GM21786 (cell line): ENCODE results near the gene SGTB.
"Not testable (repeated sequence)": the region's sequence is repeated elsewhere in the genome, so short reads cannot be mapped to it uniquely, and the experiment has no call there.

Experiments used
- ATAC-seq: cut with Tn5 transposase; IDR thresholded peaks from one replicate; pipeline ENCODE4 v1.9.1; 2021; ENCODE audit not compliant: unreplicated experiment

Gene SGTB

DNA sequence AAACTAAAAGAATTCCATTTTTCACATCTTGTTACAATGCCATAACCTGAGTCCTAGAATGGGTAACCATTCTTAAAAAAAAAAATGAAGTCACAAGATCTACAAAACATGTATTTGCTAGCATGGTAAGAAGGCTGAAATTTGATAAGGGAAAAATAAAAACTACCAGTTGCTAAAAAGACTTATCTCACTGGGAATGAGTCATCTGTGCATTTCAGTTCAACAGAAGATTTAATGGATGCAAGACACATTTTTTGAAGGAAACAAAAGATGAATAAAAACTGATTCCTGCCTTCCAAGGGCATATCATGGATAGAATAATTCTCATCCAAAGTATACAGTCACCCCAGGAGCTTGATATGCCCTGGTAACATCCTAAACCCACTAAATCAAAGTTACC lies 47.2 kb downstream of the SGTB start:
- ATAC-seq, result no peak

- no peak for ATAC-seq
Observed at GRCh38 chr5:65672796-65673195, 49.1 kb downstream of the SGTB start.

GRCh38 chr5:65668696-65669095 lies 53.2 kb downstream of the SGTB start:
- ATAC-seq, result no peak

- ATAC-seq, result no peak
Observed at GRCh38 chr5:65663804-65664521, 57.9 kb downstream of the SGTB start.

DNA sequence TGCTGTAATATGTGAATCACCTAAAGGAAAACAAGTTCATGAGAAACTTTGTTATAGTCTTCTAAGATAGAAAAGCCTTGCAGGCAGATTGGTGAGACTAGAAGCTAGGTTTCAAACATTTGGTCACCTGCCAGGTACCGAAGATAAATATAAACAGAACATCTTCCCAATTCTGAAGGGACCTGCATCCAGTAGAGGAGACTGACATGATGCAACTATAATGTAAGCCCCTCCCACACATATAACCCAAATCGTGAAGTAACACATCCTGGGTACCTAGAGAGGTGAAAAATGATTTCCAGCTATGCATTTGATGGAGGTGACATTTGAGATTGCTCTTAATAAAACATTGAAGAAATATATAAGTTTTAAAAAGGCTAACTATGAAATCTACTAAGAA lies 67.2 kb downstream of the SGTB start:
- ATAC-seq, result no peak

DNA sequence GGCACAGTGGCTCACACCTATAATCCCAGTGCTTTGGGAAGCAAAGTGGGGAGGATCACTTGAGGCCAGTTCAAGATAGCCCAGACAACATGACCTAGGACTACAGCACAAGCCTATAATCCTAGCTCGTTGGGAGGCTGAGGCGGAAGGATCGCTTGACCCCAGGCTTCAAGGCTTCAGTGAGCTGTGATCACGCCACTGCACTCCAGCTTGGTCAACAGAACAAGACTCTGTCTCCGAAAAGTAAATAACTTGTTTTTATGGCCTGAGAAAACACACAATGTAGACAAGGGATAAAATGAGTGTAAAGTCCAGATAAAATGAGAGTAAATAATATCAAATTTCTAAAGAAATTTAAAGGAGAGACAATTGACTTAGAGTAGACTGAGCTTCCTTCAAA lies 70.8 kb downstream of the SGTB start:
- ATAC-seq, result no peak

GRCh38 chr5:65647941-65648340 lies 74.0 kb downstream of the SGTB start:
- ATAC-seq, result no peak

- no peak for ATAC-seq
Observed at GRCh38 chr5:65646938-65647337, 75.0 kb downstream of the SGTB start.

GRCh38 chr5:65640240-65640639 lies 81.7 kb downstream of the SGTB start:
- ATAC-seq, result no peak

- no peak for ATAC-seq
Observed at GRCh38 chr5:65630981-65631380, 90.9 kb downstream of the SGTB start.

- no peak for ATAC-seq
Observed at GRCh38 chr5:65625743-65626142, 96.2 kb downstream of the SGTB start.

DNA sequence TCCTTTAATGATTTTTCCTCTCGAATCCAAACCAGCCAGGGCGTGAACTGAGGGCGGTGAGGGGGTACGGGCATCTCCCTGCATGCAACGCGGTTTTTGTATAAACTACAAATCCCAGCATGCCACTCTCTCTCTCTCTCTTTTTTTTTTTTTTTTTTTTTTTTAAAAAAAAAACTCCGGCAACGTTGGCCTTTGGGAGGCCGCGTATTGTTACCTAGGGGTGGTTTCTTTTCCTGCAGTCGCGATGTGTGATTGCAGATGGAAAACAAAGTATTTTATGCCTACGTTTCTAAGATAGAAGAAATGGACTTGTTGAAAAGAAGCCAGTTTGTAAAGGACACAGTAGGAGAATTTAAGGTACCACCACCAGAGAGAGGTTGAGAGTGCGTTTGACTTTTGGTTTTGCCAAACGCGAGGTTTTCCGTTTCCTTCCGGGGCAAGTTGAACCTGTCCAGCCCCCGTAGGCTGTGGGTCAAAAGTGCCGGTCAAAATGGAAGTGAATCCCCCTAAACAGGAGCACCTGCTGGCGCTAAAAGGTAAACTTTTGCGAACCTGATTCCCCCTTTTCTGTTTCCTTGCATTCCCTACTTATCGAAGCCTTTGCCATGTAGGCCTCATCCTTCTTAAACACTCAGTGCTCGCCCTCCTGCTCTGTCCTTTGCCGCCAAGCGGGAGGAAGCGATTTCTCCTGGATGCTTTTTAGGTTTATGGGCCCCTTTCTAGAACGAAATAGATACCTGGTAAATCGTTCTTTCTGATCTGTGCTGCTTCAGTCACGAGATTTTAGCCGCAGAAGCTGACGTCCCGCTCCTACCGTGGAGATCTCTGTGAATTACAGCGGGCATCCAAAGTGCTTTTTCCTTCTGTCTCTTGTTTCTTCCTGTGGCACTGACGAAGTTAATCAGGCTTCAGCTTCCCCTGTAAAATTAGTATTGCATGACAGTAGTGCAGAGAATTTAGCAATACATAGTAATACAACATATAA lies 97.0 kb downstream of the SGTB start, which contains the start of the genes SHLD3 and TRAPPC13:
SHLD3 (plus strand) TSS at position 457 of the 985 bp plus-strand sequence. CDS start 4,561 bp downstream, outside the sequence.
TRAPPC13 (plus strand) TSS at position 457 of the 985 bp plus-strand sequence; CDS start at position 491, 34 bp downstream.
- ATAC-seq, result peak; percentile 70

DNA sequence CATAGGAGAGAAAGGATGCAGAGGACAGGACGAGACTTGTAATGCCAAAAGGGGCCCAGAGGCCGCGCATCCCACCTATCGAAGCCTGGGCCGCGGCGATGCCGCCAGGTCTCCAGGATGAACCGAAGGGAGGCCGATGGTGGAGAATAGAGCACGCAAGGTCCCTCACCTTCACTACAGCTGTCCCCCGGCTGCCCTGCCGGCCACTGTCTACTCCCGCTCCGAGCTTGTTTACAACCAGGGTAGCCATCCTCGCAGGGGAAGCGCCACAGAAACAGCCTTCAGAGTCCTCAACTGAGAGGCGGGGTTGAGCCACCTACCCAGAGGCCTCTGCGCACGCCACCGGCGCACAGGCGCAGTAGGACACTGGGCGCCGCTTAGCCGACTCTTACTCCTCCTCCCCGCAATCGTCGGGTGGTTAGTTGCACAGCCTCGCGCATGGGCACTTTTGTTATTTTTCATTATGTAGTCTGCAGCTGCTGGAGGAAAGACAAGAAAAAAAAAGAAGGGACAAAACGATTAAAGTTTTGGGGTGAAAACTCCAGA lies 97.8 kb downstream of the SGTB start, which contains the start of gene TRIM23:
TRIM23 (minus strand) TSS at position 309 of the 546 bp plus-strand sequence; CDS start at position 250, 59 bp downstream.
- ATAC-seq, result peak; percentile 92

DNA sequence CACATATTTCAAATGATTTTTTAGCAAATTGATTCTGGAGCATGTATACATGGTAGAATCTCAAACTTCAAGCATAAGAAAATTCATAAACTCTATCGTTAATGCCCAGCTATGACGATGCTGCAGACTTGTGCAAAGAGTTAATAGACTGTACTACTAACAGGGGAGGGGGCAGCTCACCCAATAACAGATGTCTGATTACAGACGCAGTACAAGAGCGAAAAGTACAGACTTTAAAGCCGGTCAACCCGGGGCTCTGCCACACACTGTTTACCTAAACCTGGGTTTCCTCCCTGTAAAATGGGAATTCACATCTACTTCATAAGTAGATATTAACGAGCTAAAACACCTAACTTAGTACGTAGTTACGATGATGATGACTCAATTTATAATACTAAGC lies 98.4 kb downstream of the SGTB start:
- no peak for ATAC-seq

DNA sequence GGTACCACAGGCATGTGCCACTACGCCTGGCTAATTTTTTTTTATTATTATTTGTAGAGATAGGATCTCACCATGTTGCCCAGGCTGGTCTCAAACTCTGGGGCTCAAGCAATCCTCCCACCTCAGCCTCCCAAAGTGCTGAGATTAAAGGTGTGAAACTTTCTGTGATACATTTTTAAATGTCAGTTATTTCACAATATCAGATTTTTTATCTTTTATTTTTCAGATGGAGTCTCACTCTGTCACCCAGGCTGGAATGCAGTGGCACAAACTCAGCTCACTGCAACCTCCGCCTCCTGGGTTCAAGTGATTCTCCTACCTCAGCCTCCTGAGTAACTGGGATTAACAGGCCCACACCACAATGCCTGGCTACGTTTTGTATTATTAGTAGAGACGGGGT lies 99.9 kb downstream of the SGTB start:
- not testable (repeated sequence) for ATAC-seq

DNA sequence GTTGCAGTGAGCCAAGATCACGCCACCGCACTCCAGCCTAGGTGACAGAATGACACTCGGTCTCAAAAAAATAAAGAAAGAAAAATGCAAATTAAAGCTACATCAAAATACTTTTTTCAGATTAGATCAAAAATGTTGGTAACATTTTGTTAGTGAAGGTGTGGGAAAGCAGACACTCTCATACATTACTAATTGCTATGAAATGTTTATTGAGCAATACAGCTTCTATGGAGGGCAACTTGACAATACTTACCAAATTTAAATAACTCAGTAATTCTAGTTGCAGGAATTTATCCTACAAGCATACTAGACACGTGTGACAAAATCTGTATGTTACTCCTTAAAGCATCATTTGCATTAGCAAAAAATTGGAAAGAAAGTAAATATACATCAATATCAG lies 101.9 kb downstream of the SGTB start:
- no peak for ATAC-seq
